Measurements from ENCODE around the gene KCNMA1. TPM values are rescaled to one million over a fixed set of nuclear protein-coding genes. Genes with fewer than 3 reads are reported as not detected.

The KCNMA1 gene
- total RNA-seq, 3 donors from 2014 or later, result 0.10 to 0.60 (median 0.18) TPM

DNA sequence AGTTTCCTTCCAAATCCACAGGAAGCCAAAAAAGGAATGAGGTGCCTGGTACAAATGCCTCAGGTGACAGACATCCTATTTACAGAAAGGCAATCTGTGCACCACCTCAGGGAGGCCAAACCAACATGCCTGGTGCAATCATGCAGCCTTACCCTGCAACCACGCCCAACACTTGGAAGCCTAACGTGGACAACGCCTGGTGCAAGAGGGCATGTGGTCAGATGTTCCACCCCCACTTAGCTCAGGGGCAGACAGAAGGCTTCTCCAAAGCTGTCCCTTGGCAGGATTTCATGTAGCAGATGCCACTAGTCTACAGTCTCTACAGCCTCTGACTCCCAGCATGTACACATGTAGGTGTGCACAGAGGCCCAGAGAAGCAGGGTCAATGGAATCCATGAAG, 89.5 kb downstream of the KCNMA1 start:
- ATAC-seq, result no peak
- H3K36me3 Mint-ChIP-seq (ENCODE audit: insufficient read depth), result no peaks in the 10 kb centered on the region
- peaks cover 5% of the 10 kb centered on the region for H3K9me3 Mint-ChIP-seq
- no peak for DNase-seq
- H3K4me1 Mint-ChIP-seq (ENCODE audit: low read depth), result no peaks in the 10 kb centered on the region
- no peak overlapping the region for H3K4me3 Mint-ChIP-seq
- peaks cover 6% of the 10 kb centered on the region for H3K27me3 Mint-ChIP-seq (ENCODE audit: low read depth)

DNA sequence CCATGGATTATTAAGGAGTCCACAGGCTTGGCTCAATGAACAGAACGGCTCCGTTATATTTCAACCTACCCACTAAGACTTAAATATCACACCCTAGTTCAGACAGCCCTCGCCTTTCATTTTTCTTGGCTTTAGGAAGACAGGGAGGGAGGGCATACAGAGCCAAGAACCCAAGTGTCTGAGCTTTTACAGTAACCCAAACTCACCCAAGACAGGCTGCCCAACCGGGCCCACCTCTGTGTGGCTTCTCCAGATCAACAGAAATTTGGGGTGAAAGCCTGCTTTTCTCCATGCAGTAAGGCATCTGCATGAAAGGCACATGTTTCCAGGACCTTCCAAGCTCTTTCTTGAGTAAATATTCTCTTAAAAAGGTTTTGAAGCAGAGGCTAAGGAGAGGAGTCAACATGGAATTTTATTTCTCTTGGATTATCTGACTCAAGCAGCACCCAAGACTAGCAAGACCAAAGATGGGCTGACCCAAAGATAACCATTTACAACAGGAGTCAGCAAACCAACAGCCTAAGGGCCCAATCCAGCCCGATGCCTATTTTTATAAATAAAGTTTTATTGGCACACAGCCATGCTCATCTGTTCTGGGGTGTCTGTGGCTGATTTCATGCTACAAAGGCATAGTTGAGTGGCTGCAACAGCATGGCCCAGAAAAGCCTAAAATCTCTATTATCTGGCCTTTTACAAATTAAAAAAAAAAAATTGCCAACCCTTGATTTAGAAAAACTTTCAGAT, 90.1 kb downstream of the KCNMA1 start:
- Mint-ChIP-seq H3K27me3 (ENCODE audit: low read depth) (peaks cover 6% of the 10 kb centered on the region), H3K9me3 (peaks cover 8% of the 10 kb centered on the region), H3K4me1 (ENCODE audit: low read depth) (no peaks in the 10 kb centered on the region), H3K4me3 (no peak overlapping the region), H3K36me3 (ENCODE audit: insufficient read depth) (no peaks in the 10 kb centered on the region)
- no peak for ATAC-seq
- DNase-seq, result no peak

GRCh38 chr10:77546042-77546441, 91.6 kb downstream of the KCNMA1 start:
- ATAC-seq (no peak), DNase-seq (no peak)
- H3K4me3 Mint-ChIP-seq, result no peak overlapping the region
- H3K9me3 Mint-ChIP-seq, result peaks cover 9% of the 10 kb centered on the region
- H3K4me1 Mint-ChIP-seq (ENCODE audit: low read depth), result no peaks in the 10 kb centered on the region
- H3K27me3 Mint-ChIP-seq (ENCODE audit: low read depth), result peaks cover 6% of the 10 kb centered on the region
- no peaks in the 10 kb centered on the region for H3K36me3 Mint-ChIP-seq (ENCODE audit: insufficient read depth)

GRCh38 chr10:77545585-77545984, 92.0 kb downstream of the KCNMA1 start:
- H3K9me3 Mint-ChIP-seq, result peaks cover 12% of the 10 kb centered on the region
- ATAC-seq (no peak), DNase-seq (no peak)
- no peaks in the 10 kb centered on the region for H3K4me1 Mint-ChIP-seq (ENCODE audit: low read depth)
- H3K4me3 Mint-ChIP-seq, result no peak overlapping the region
- peaks cover 6% of the 10 kb centered on the region for H3K27me3 Mint-ChIP-seq (ENCODE audit: low read depth)
- no peaks in the 10 kb centered on the region for H3K36me3 Mint-ChIP-seq (ENCODE audit: insufficient read depth)

- Mint-ChIP-seq H3K27me3 (ENCODE audit: low read depth) (peaks cover 6% of the 10 kb centered on the region), H3K4me3 (no peak overlapping the region), H3K36me3 (ENCODE audit: insufficient read depth) (no peaks in the 10 kb centered on the region), H3K4me1 (ENCODE audit: low read depth) (no peaks in the 10 kb centered on the region), H3K9me3 (peaks cover 12% of the 10 kb centered on the region)
- ATAC-seq, result no peak
- no peak for DNase-seq
These were observed 93.0 kb downstream of the KCNMA1 start for GRCh38 chr10:77544617-77545016.

DNA sequence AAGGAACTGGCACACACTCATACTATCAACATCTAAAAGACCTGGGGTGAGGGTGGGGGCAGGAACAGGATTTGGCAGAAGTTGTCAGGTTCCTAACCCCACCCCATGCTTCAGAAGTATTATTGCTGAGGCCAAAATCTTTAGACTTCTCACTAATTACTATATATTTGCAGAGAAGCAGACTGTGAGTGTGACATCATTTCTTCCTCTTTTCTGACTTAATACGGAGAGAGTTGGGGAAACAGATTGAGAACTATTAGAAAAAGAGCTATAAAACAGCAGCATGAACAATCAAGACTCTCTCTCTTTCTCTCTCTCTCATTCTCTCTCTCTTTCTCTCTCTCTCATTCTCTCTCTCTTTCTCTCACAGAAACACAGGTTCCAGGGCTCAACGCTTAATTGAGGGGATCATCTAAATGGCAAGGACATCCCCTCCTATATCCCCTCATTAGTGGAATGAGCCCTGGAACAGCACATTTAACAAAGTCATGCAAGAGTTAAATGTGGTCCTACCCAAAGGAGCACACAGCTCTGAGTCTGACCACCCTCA, 94.8 kb downstream of the KCNMA1 start:
- ATAC-seq (no peak), DNase-seq (no peak)
- Mint-ChIP-seq H3K4me3 (no peak overlapping the region), H3K36me3 (ENCODE audit: insufficient read depth) (no peaks in the 10 kb centered on the region), H3K27me3 (ENCODE audit: low read depth) (peaks cover 6% of the 10 kb centered on the region), H3K9me3 (peaks cover 12% of the 10 kb centered on the region), H3K4me1 (ENCODE audit: low read depth) (no peaks in the 10 kb centered on the region)

GRCh38 chr10:77541944-77542343, 95.7 kb downstream of the KCNMA1 start:
- Mint-ChIP-seq H3K9me3 (peaks cover 12% of the 10 kb centered on the region), H3K27me3 (ENCODE audit: low read depth) (peaks cover 5% of the 10 kb centered on the region), H3K36me3 (ENCODE audit: insufficient read depth) (no peaks in the 10 kb centered on the region), H3K4me3 (no peak overlapping the region), H3K4me1 (ENCODE audit: low read depth) (no peaks in the 10 kb centered on the region)
- DNase-seq (no peak), ATAC-seq (no peak)

DNA sequence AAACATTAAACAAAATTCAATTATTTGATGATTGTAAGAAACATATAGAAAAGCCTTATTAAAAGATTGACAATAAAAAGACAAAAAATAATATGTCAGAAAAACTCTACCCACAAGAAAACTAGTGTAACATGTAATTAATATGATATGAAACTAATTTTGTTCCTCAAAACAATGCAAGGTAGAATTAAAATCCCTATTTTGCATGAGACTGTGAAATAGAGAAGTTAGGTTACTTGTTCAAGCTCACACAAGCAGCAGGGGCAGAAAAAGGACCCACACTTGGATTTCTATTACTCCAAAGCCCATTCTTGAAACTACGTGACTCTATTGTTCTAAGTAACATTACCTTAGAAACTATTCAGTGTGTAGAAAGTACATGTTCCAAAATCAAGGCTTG, 96.4 kb downstream of the KCNMA1 start:
- H3K36me3 Mint-ChIP-seq (ENCODE audit: insufficient read depth), result no peaks in the 10 kb centered on the region
- H3K4me1 Mint-ChIP-seq (ENCODE audit: low read depth), result no peaks in the 10 kb centered on the region
- no peak overlapping the region for H3K4me3 Mint-ChIP-seq
- ATAC-seq (no peak), DNase-seq (no peak)
- peaks cover 12% of the 10 kb centered on the region for H3K9me3 Mint-ChIP-seq
- peaks cover 2% of the 10 kb centered on the region for H3K27me3 Mint-ChIP-seq (ENCODE audit: low read depth)

- Mint-ChIP-seq H3K9me3 (peaks cover 12% of the 10 kb centered on the region), H3K27me3 (ENCODE audit: low read depth) (peaks cover 2% of the 10 kb centered on the region), H3K4me1 (ENCODE audit: low read depth) (no peaks in the 10 kb centered on the region), H3K4me3 (no peak overlapping the region), H3K36me3 (ENCODE audit: insufficient read depth) (no peaks in the 10 kb centered on the region)
- ATAC-seq, result no peak
- DNase-seq, result no peak
These were observed 98.3 kb downstream of the KCNMA1 start for GRCh38 chr10:77539147-77539935.

- Mint-ChIP-seq H3K27me3 (ENCODE audit: low read depth) (peaks cover 2% of the 10 kb centered on the region), H3K36me3 (ENCODE audit: insufficient read depth) (no peaks in the 10 kb centered on the region), H3K4me3 (no peak overlapping the region), H3K9me3 (peaks cover 4% of the 10 kb centered on the region), H3K4me1 (ENCODE audit: low read depth) (no peaks in the 10 kb centered on the region)
- ATAC-seq (no peak), DNase-seq (no peak)
These were observed 99.8 kb downstream of the KCNMA1 start for GRCh38 chr10:77537720-77538373.

DNA sequence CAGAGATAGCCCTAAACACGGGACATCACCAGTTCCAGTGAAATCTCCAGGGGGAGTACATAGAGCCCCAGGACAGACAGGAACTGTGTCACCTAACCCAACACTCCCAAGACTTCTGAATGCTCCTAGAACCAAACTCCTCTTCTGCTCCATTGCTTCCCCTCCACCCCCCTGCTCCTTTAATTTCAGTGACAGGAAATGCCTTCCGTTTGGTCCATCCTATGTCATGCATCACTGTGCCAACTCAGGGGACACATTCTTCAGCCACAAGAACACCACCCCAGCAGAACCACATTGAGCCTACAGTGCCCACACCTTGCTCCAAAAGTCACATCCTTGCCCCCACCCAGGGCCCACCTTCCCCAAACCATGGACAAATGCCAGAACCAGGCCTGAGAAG, 100.5 kb downstream of the KCNMA1 start:
- no peak overlapping the region for H3K4me3 Mint-ChIP-seq
- ATAC-seq, result no peak
- H3K36me3 Mint-ChIP-seq (ENCODE audit: insufficient read depth), result no peaks in the 10 kb centered on the region
- H3K9me3 Mint-ChIP-seq, result peaks cover 4% of the 10 kb centered on the region
- DNase-seq, result no peak
- no peaks in the 10 kb centered on the region for H3K4me1 Mint-ChIP-seq (ENCODE audit: low read depth)
- H3K27me3 Mint-ChIP-seq (ENCODE audit: low read depth), result peaks cover 2% of the 10 kb centered on the region

DNA sequence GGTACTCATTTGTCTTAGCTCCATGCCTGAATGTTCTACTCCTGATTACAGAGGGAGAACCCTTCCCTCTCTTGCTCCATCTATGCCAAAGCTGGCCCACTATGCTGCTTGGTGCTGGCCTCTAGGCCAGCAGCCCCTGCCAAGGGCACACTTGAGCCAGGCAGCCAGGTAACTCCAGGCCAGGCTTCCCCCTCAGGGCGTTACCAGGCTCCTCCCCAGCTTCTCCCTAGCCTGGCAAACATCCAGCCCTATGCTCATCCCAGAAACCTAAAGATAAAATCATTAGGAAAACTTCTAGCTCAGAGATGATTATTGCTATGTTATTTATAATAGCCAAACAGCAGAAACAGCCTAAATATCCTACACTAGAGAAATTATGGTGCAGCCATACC, 103.7 kb downstream of the KCNMA1 start:
- Mint-ChIP-seq H3K9me3 (no peaks in the 10 kb centered on the region), H3K36me3 (ENCODE audit: insufficient read depth) (no peaks in the 10 kb centered on the region), H3K4me1 (ENCODE audit: low read depth) (no peaks in the 10 kb centered on the region), H3K27me3 (ENCODE audit: low read depth) (peaks cover 2% of the 10 kb centered on the region), H3K4me3 (no peak overlapping the region)
- ATAC-seq, result no peak
- no peak for DNase-seq

DNA sequence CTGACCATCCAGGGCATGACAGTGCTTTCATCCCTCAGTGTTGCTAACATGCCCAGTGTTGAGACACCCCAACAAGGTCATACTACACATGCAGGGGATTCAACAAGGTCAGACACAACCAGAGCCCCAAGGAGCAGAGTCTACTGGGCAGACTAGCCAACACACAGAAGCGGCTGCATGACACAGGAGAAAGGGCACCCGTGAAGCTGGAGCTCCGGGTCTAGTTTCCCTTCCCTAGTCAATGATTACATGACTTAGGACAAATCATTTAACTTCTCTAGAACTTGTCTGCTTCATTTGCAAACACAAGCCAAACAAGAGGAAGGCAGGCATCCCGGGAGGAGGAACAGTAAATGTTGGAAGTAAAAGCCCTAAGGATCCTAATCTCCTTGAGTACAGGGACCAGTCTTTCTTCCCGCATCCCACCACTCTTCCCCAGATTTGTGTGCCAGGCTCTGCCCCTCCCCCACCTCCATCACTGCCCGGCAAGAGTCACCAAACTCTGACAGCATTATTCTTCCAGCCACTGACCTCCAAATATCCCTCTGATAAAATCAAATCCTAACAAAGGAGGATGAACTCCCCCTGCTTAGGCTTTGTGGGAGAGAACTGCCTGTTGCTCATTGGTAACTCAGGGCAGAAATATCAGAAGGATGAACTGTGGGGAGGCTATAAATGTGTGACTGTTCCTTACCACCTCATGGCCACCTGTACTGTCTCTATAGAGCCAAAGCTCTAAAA, 104.3 kb downstream of the KCNMA1 start:
- Mint-ChIP-seq H3K4me3 (no peak overlapping the region), H3K9me3 (no peaks in the 10 kb centered on the region)
- no peak for ATAC-seq

DNA sequence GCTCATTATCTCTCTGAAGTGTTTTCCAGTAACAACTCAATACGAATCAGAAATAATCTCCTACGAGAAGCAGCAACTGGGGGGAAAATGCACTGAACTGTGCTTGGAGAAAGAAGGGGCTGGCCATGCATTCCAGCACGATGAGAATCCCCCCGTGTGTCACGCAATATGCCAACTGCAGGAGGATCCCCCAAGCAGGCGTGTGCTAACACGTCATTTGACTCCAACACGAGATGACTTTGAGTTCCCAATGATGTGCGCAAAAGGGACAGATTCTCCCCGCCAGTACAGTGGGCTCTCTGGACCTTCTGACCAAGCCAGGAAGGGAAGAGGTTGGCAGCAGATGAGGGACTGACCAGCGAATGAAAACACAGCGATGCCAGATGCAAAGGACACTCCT, 105.5 kb downstream of the KCNMA1 start:
- Mint-ChIP-seq H3K36me3 (ENCODE audit: insufficient read depth) (no peaks in the 10 kb centered on the region), H3K4me3 (no peak overlapping the region), H3K9me3 (no peaks in the 10 kb centered on the region), H3K4me1 (ENCODE audit: low read depth) (no peaks in the 10 kb centered on the region), H3K27me3 (ENCODE audit: low read depth) (peaks cover 3% of the 10 kb centered on the region)
- DNase-seq, result no peak
- no peak for ATAC-seq

More for the DNA sequence above, 104.3 kb downstream of the KCNMA1 start:
- H3K36me3 Mint-ChIP-seq (ENCODE audit: insufficient read depth), result no peaks in the 10 kb centered on the region
- no peaks in the 10 kb centered on the region for H3K4me1 Mint-ChIP-seq (ENCODE audit: low read depth)
- DNase-seq, result no peak
- peaks cover 2% of the 10 kb centered on the region for H3K27me3 Mint-ChIP-seq (ENCODE audit: low read depth)
